HFFc6 (cell line): ENCODE measurements around the gene SALL2. TPM values are rescaled to one million over a fixed set of nuclear protein-coding genes. Genes with fewer than 3 reads are reported as not detected.

ENCODE experiments used
- DNase-seq: peaks from one replicate; pipeline ENCODE4 v3.0.0-alpha.2; 2018
- H3K27ac Mint-ChIP-seq: 2 replicates; pipeline ENCODE4 v1.8.0; 2020; ENCODE audit warnings: mild to moderate bottlenecking, mixed read lengths
- H3K27me3 Mint-ChIP-seq: 2 replicates; pipeline ENCODE4 v1.8.0; 2021; ENCODE audit warnings: mild to moderate bottlenecking, moderate library complexity, mixed read lengths; ENCODE audit not compliant: insufficient read depth
- H3K36me3 Mint-ChIP-seq: 2 replicates; pipeline ENCODE4 v1.8.0; 2021; ENCODE audit warnings: low read depth, mixed read lengths
- H3K4me1 Mint-ChIP-seq: 2 replicates; pipeline ENCODE4 v1.8.0; 2020; ENCODE audit warnings: low read depth, mixed read lengths
- H3K4me3 Mint-ChIP-seq: 2 replicates; pipeline ENCODE4 v1.8.0; 2020; ENCODE audit warnings: mild to moderate bottlenecking, moderate library complexity, mixed read lengths
- H3K9me3 Mint-ChIP-seq: 2 replicates; pipeline ENCODE4 v1.8.0; 2020; ENCODE audit warnings: mild to moderate bottlenecking, mixed read lengths
- CTCF ChIP-seq: fragments of 200-600 bp; sonication (generic); IDR thresholded peaks from 2 replicates; pipeline ENCODE4 v1.5.0; 2021; ENCODE audit warnings: antibody characterized with exemption, mild to moderate bottlenecking
- total RNA-seq, 6 experiments: library from RNA; stranded (reverse); fragmentation: NEBNext Ultra II Directional; extraction: Animal tissue kit (Norgen Biotek cat#: 25700); gene quantifications; 2 replicates in 1 of 6; 3 replicates in 5 of 6; pipeline ENCODE4 v1.2.3, GENCODE V29; 2021

The SALL2 gene
- total RNA-seq, 6 experiments from 2014 or later: 0.51 to 2.0 (median 0.99) TPM

- Mint-ChIP-seq H3K9me3 (no peaks in the 10 kb centered on the region), H3K27ac (no peak overlapping the region), H3K36me3 (peaks cover 22% of the 10 kb centered on the region), H3K27me3 (no peaks in the 10 kb centered on the region; the same call in none of the 2 replicates), H3K4me1 (peaks cover 9% of the 10 kb centered on the region), H3K4me3 (no peak overlapping the region)
- no peak for DNase-seq
- TF ChIP-seq CTCF: no peak
These were observed 21.1 kb downstream of the SALL2 start for GRCh38 chr14:21505012-21505553.

GRCh38 chr14:21503376-21503775 is 22.8 kb downstream of the SALL2 start:
- TF ChIP-seq CTCF: no peak
- Mint-ChIP-seq H3K4me1 (peaks cover 11% of the 10 kb centered on the region), H3K27me3 (no peaks in the 10 kb centered on the region; the same call in 1 of the 2 replicates), H3K27ac (peak overlapping the region; percentile 35; the same call in 1 of the 2 replicates), H3K4me3 (no peak overlapping the region), H3K36me3 (peaks cover 28% of the 10 kb centered on the region), H3K9me3 (no peaks in the 10 kb centered on the region)
- DNase-seq: no peak

GRCh38 chr14:21501568-21501967 is 24.6 kb downstream of the SALL2 start:
- no peak overlapping the region for H3K4me3 Mint-ChIP-seq
- DNase-seq: no peak
- H3K9me3 Mint-ChIP-seq: no peaks in the 10 kb centered on the region
- peaks cover 20% of the 10 kb centered on the region for H3K36me3 Mint-ChIP-seq
- peaks cover 11% of the 10 kb centered on the region for H3K4me1 Mint-ChIP-seq
- H3K27me3 Mint-ChIP-seq: no peaks in the 10 kb centered on the region
- TF ChIP-seq CTCF: no peak
- no peak overlapping the region for H3K27ac Mint-ChIP-seq

- no peak overlapping the region for H3K4me3 Mint-ChIP-seq
- H3K27ac Mint-ChIP-seq: peak overlapping the region; percentile 41
- peaks cover 18% of the 10 kb centered on the region for H3K4me1 Mint-ChIP-seq
- TF ChIP-seq CTCF: peak; percentile 84
- peaks cover 27% of the 10 kb centered on the region for H3K36me3 Mint-ChIP-seq
- no peaks in the 10 kb centered on the region; the same call in 1 of the 2 replicates for H3K27me3 Mint-ChIP-seq
- H3K9me3 Mint-ChIP-seq: no peaks in the 10 kb centered on the region
- DNase-seq: peak; percentile 39
These were observed 27.3 kb downstream of the SALL2 start for GRCh38 chr14:21498540-21499526.

GRCh38 chr14:21496453-21496852 is 29.7 kb downstream of the SALL2 start:
- peak overlapping the region; percentile 40 for H3K27ac Mint-ChIP-seq
- DNase-seq: no peak

More at GRCh38 chr14:21496453-21496852, 29.7 kb downstream of the SALL2 start:
- H3K27me3 Mint-ChIP-seq: no peaks in the 10 kb centered on the region; the same call in 1 of the 2 replicates
- no peak for TF ChIP-seq CTCF
- no peak overlapping the region for H3K4me3 Mint-ChIP-seq
- H3K9me3 Mint-ChIP-seq: no peaks in the 10 kb centered on the region
- H3K4me1 Mint-ChIP-seq: peaks cover 18% of the 10 kb centered on the region
- H3K36me3 Mint-ChIP-seq: peaks cover 32% of the 10 kb centered on the region
